SK-N-SH (cell line): ENCODE results near the gene NSG2. TPM values are rescaled to one million over a fixed set of nuclear protein-coding genes. Genes with fewer than 3 reads are reported as not detected.

Experiments used
- CTCF ChIA-PET: fragments of 300-600, 350-600 bp; formaldehyde crosslinking; extraction: SDS; loops from one replicate; lab custom pipeline; 2021; lab: Yijun Ruan, JAX
- POLR2A ChIA-PET: fragments of 350-600 bp; sonication (Branson Sonifier 250); formaldehyde crosslinking; extraction: SDS; loops from one replicate; lab custom pipeline; 2020; ENCODE audit warnings: antibody characterized with exemption, inconsistent platforms; lab: Yijun Ruan, JAX
- DNase-seq: peaks from one replicate; pipeline ENCODE4 v3.0.0; 2012
- H2AFZ ChIP-seq: fragments of 200-600 bp; sonication (generic); 2 replicates; pipeline ENCODE4 v1.8.1; 2016; ENCODE audit warnings: antibody characterized with exemption, mild to moderate bottlenecking, low read depth
- H3F3A ChIP-seq: fragments of 200-600 bp; sonication (generic); replicated peaks from 2 replicates; pipeline ENCODE3; 2016; ENCODE audit warnings: antibody characterized with exemption, mild to moderate bottlenecking; ENCODE audit not compliant: insufficient read depth
- H3K27ac ChIP-seq, 2 experiments: fragments of 200-500 bp in 1 of 2; fragments of 200-600 bp in 1 of 2; sonication (Bioruptor generic) in 1 of 2; sonication (generic), shearing (Covaris generic) in 1 of 2; 2 replicates each; pipeline versions ENCODE4 v1.5.1 to v1.6.1; 2014 to 2016; ENCODE audit warnings: low read depth in 2 of 2, inconsistent platforms in 1 of 2, low read length in 1 of 2, mild to moderate bottlenecking in 1 of 2, mixed read lengths in 1 of 2
- H3K27me3 ChIP-seq: fragments of 200-600 bp; sonication (generic), shearing (Covaris generic); 2 replicates; pipeline ENCODE4 v1.6.1; 2016; ENCODE audit warnings: mixed run types; ENCODE audit not compliant: insufficient read depth
- H3K36me3 ChIP-seq, 2 experiments: fragments of 200-500 bp in 1 of 2; fragments of 200-600 bp in 1 of 2; sonication (Bioruptor generic) in 1 of 2; sonication (generic) in 1 of 2; replicated peaks in 1 of 2; 2 replicates each; pipeline versions ENCODE3 to v1.5.1; 2014 to 2016; ENCODE audit warnings: low read length in 1 of 2, mild to moderate bottlenecking in 1 of 2; ENCODE audit not compliant: insufficient read depth in 2 of 2, control insufficient read depth in 1 of 2
- H3K4me1 ChIP-seq, 2 experiments: fragments of 200-500 bp in 1 of 2; fragments of 200-600 bp in 1 of 2; sonication (Bioruptor generic) in 1 of 2; sonication (generic), shearing (Covaris generic) in 1 of 2; 2 replicates each; pipeline versions ENCODE4 v1.5.1 to v1.6.1; 2014 to 2016; ENCODE audit warnings: low read depth in 1 of 2, low read length in 1 of 2, mixed run types in 1 of 2; ENCODE audit not compliant: insufficient read depth in 2 of 2, control insufficient read depth in 1 of 2
- H3K4me2 ChIP-seq: fragments of 200-600 bp; sonication (generic), shearing (Covaris generic); 2 replicates; pipeline ENCODE4 v1.6.1; 2017; ENCODE audit warnings: mixed run types
- H3K4me3 ChIP-seq, 2 experiments: fragments of 200-500 bp in 1 of 2; fragments of 200-600 bp in 1 of 2; sonication (Bioruptor generic) in 1 of 2; sonication (generic), shearing (Covaris generic) in 1 of 2; 2 replicates each; pipeline versions ENCODE4 v1.5.1 to v1.8.1; 2014 to 2016; ENCODE audit warnings: low read depth in 2 of 2, inconsistent platforms in 1 of 2, low read length in 1 of 2, mild to moderate bottlenecking in 1 of 2, mixed read lengths in 1 of 2, moderate library complexity in 1 of 2
- H3K79me2 ChIP-seq: fragments of 200-600 bp; sonication (generic); 2 replicates; pipeline ENCODE4 v1.8.1; 2017; ENCODE audit warnings: mild to moderate bottlenecking; ENCODE audit not compliant: insufficient read depth
- H3K9ac ChIP-seq: fragments of 200-600 bp; sonication (generic); 2 replicates; pipeline ENCODE4 v1.6.1; 2017; ENCODE audit warnings: mixed run types
- H3K9me2 ChIP-seq: fragments of 200-600 bp; sonication (generic); 2 replicates; pipeline ENCODE4 v1.6.1; 2017; ENCODE audit warnings: mixed run types
- H3K9me3 ChIP-seq: fragments of 200-600 bp; sonication (generic); 2 replicates; pipeline ENCODE4 v1.6.1; 2017; ENCODE audit warnings: mixed run types, mild to moderate bottlenecking, moderate library complexity
- H4K20me1 ChIP-seq: fragments of 200-600 bp; sonication (generic); 2 replicates; pipeline ENCODE4 v1.6.1; 2017; ENCODE audit warnings: mild to moderate bottlenecking, mixed run types; ENCODE audit not compliant: insufficient read depth
- FOXM1 ChIP-seq: IDR thresholded peaks from 2 replicates; pipeline ENCODE4 v1.4.0; 2012; ENCODE audit warnings: low read depth, mild to moderate bottlenecking
- IRF3 ChIP-seq: fragments of 150-350 bp; IDR thresholded peaks from 2 replicates; pipeline ENCODE4 v1.6.1; 2016; ENCODE audit warnings: mild to moderate bottlenecking, low read depth, low read length
- JUND ChIP-seq: IDR thresholded peaks from 2 replicates; pipeline ENCODE4 v1.4.0; 2012
- MEF2A ChIP-seq: IDR thresholded peaks from 2 replicates; pipeline ENCODE4 v1.4.0; 2012; ENCODE audit warnings: low read depth, borderline replicate concordance
- PBX3 ChIP-seq: IDR thresholded peaks from 2 replicates; pipeline ENCODE4; 2012
- RAD21 ChIP-seq: IDR thresholded peaks from 2 replicates; pipeline ENCODE4 v1.6.1; 2012; ENCODE audit warnings: mild to moderate bottlenecking, low read length
- SIN3A ChIP-seq: IDR thresholded peaks from 2 replicates; pipeline ENCODE4 v1.6.1; 2012; ENCODE audit warnings: low read depth, mild to moderate bottlenecking, low read length, moderate library complexity, borderline replicate concordance
- USF2 ChIP-seq: fragments of 150-350 bp; IDR thresholded peaks from 2 replicates; pipeline ENCODE4 v1.6.1; 2017; ENCODE audit warnings: antibody characterized with exemption, low read length, low read depth, borderline replicate concordance
- YY1 ChIP-seq: IDR thresholded peaks from 2 replicates; pipeline ENCODE4 v1.4.0; 2012; ENCODE audit warnings: low read depth, mild to moderate bottlenecking
- WGBS: methylation state at CpG from one replicate; pipeline ENCODE4 v1.1.6; 2017; ENCODE audit warnings: low lambda C conversion rate; 5-methylcytosine and 5-hydroxymethylcytosine counted together
- polyA plus RNA-seq, 3 experiments: library from polyadenylated mRNA; depleted of rRNA; stranded (reverse); fragments of >200 nt; gene quantifications; 2 replicates each; pipeline ENCODE4 v1.2.3, GENCODE V29; 2012

The NSG2 gene
- polyA plus RNA-seq, 1 of the 3 experiments (the other 2 are of a cell fraction), result 4.3 TPM

- Histone ChIP-seq H3F3A (no peaks in the 10 kb centered on the region), H4K20me1 (no peaks in the 10 kb centered on the region), H3K4me3 (no peak overlapping the region), H3K79me2 (no peaks in the 10 kb centered on the region), H3K27me3 (no peaks in the 10 kb centered on the region), H3K9me2 (no peaks in the 10 kb centered on the region), H3K27ac (peak overlapping the region in 1 of 2 experiments; percentile 62; a peak in 2 of 4 replicates), H2AFZ (no peak overlapping the region), H3K9me3 (no peaks in the 10 kb centered on the region), H3K4me1 (peaks cover 0 to 61% of the 10 kb centered on the region in 2 experiments; a peak in 2 of 4 replicates), H3K4me2 (no peak overlapping the region), H3K9ac (no peak overlapping the region), H3K36me3 (no peaks in the 10 kb centered on the region)
- ChIA-PET POLR2A (no interaction called here), CTCF (interaction anchor here (1.0 kb wide), 1 partner anchor 10 kb away, joined by 4 read pairs; no protein-coding TSS in a partner anchor)
- DNase-seq, result no peak
- TF ChIP-seq FOXM1 (no peak), RAD21 (no peak), USF2 (no peak), IRF3 (no peak), SIN3A (no peak), YY1 (no peak)
- 67% methylated on average over 9 of the region's 10 CpGs for WGBS
Observed at GRCh38 chr5:174094857-174095606, 49.5 kb downstream of the NSG2 start.

- TF ChIP-seq MEF2A, result no peak
- no peak for TF ChIP-seq JUND
- no peak for TF ChIP-seq PBX3
- no peaks in the 10 kb centered on the region for H3K9me2 ChIP-seq
- no peaks in the 10 kb centered on the region for H4K20me1 ChIP-seq
- DNase-seq, result no peak
- H3K79me2 ChIP-seq, result no peaks in the 10 kb centered on the region
- no peaks in the 10 kb centered on the region for H3K36me3 ChIP-seq
- H3K27me3 ChIP-seq, result no peaks in the 10 kb centered on the region
- H3K27ac ChIP-seq, result peak overlapping the region in 1 of 2 experiments; percentile 1; a peak in 1 of 4 replicates
- 69% methylated on average over 5 of the region's 6 CpGs for WGBS
- no peak overlapping the region for H2AFZ ChIP-seq
- POLR2A ChIA-PET, result interaction anchor here (1.0 kb wide), 1 partner anchor 49 kb away, joined by 5 read pairs; no protein-coding TSS in a partner anchor
- no peak overlapping the region for H3K9ac ChIP-seq
- CTCF ChIA-PET, result interaction anchor here (1.1 to 1.3 kb wide), 2 partner anchors 215 to 221 kb away, joined by 4 to 5 read pairs; no protein-coding TSS in a partner anchor
- H3K9me3 ChIP-seq, result no peaks in the 10 kb centered on the region
- H3K4me3 ChIP-seq, result no peak overlapping the region
- peaks cover 0 to 60% of the 10 kb centered on the region in 2 experiments; a peak in 2 of 4 replicates for H3K4me1 ChIP-seq
- H3F3A ChIP-seq, result no peaks in the 10 kb centered on the region
- no peak overlapping the region for H3K4me2 ChIP-seq
Observed at GRCh38 chr5:174096619-174097018, 51.1 kb downstream of the NSG2 start.
